WTC11 (cell line): ENCODE results near the gene PARD3B.

Source experiments
- ATF3 ChIP-seq: sonication (generic); formaldehyde crosslinking; conservative IDR thresholded peaks from 2 replicates; pipeline ENCODE4 v1.8.1; 2022; ENCODE audit warnings: mild to moderate bottlenecking, missing genetic modification reagents
- CREB1 ChIP-seq: sonication (generic); formaldehyde crosslinking; IDR thresholded peaks from 2 replicates; pipeline ENCODE4 v1.8.0; 2023; ENCODE audit warnings: mild to moderate bottlenecking, missing genetic modification reagents
- CREM ChIP-seq: sonication (generic); formaldehyde crosslinking; IDR thresholded peaks from 2 replicates; pipeline ENCODE4 v1.8.1; 2022; ENCODE audit warnings: mild to moderate bottlenecking, missing genetic modification reagents, moderate library complexity
- CTCF ChIP-seq: fragments of 200-600 bp; IDR thresholded peaks from 2 replicates; pipeline ENCODE4 v1.8.0; 2022; ENCODE audit warnings: antibody characterized with exemption
- ELF4 ChIP-seq: sonication (generic); formaldehyde crosslinking; IDR thresholded peaks from 2 replicates; pipeline ENCODE4 v1.8.1; 2022; ENCODE audit warnings: low read depth, mild to moderate bottlenecking, moderate library complexity, missing genetic modification reagents
- FOXJ3 ChIP-seq: sonication (generic); formaldehyde crosslinking; IDR thresholded peaks from 2 replicates; pipeline ENCODE4 v1.9.0; 2021; ENCODE audit warnings: missing genetic modification reagents, mild to moderate bottlenecking, borderline replicate concordance
- KAT7 ChIP-seq: sonication (generic); formaldehyde crosslinking; IDR thresholded peaks from 2 replicates; pipeline ENCODE4 v1.8.1; 2023; ENCODE audit warnings: missing genetic modification reagents, mild to moderate bottlenecking, borderline replicate concordance
- MAX ChIP-seq: sonication (generic); formaldehyde crosslinking; IDR thresholded peaks from 2 replicates; pipeline ENCODE4 v1.8.0; 2022; ENCODE audit warnings: mild to moderate bottlenecking, missing genetic modification reagents
- MYBL2 ChIP-seq: sonication (generic); formaldehyde crosslinking; IDR thresholded peaks from 2 replicates; pipeline ENCODE4 v1.8.1; 2023; ENCODE audit warnings: mild to moderate bottlenecking, moderate library complexity, missing genetic modification reagents
- NFYB ChIP-seq: sonication (generic); formaldehyde crosslinking; conservative IDR thresholded peaks from 2 replicates; pipeline ENCODE4 v1.8.0; 2022; ENCODE audit warnings: low read depth, missing genetic modification reagents
- OVOL2 ChIP-seq: fragments of 250-450 bp; sonication (Bioruptor Pico); IDR thresholded peaks from 2 replicates; pipeline ENCODE4 v1.9.0; 2021; ENCODE audit warnings: mild to moderate bottlenecking, borderline replicate concordance
- ZNF121 ChIP-seq: sonication (generic); formaldehyde crosslinking; IDR thresholded peaks from 2 replicates; pipeline ENCODE4 v1.8.0; 2023; ENCODE audit warnings: missing genetic modification reagents
- ZNF281 ChIP-seq: sonication (generic); formaldehyde crosslinking; IDR thresholded peaks from 2 replicates; pipeline ENCODE4 v1.8.0; 2023; ENCODE audit warnings: mild to moderate bottlenecking, missing genetic modification reagents
- TF ChIP-seq, protein P1 (sequence below): sonication (generic); formaldehyde crosslinking; IDR thresholded peaks from 2 replicates; pipeline ENCODE4 v1.8.1; 2022; ENCODE audit warnings: low read depth, missing genetic modification reagents, borderline replicate concordance

GRCh38 chr2:204681412-204681811 is 136.1 kb downstream of the PARD3B start:
- TF ChIP-seq CTCF (no peak), ZNF281 (CRISPR knock-in tag) (no peak), ATF3 (CRISPR knock-in tag) (no peak), ELF4 (CRISPR knock-in tag) (no peak), CREM (CRISPR knock-in tag) (no peak), ZNF121 (CRISPR knock-in tag) (no peak), MAX (CRISPR knock-in tag) (no peak), FOXJ3 (CRISPR knock-in tag) (no peak), NFYB (CRISPR knock-in tag) (no peak), CREB1 (CRISPR knock-in tag) (no peak), KAT7 (CRISPR knock-in tag) (no peak), MYBL2 (CRISPR knock-in tag) (no peak), OVOL2 (CRISPR knock-in tag) (no peak)
- TF ChIP-seq, protein P1, sequence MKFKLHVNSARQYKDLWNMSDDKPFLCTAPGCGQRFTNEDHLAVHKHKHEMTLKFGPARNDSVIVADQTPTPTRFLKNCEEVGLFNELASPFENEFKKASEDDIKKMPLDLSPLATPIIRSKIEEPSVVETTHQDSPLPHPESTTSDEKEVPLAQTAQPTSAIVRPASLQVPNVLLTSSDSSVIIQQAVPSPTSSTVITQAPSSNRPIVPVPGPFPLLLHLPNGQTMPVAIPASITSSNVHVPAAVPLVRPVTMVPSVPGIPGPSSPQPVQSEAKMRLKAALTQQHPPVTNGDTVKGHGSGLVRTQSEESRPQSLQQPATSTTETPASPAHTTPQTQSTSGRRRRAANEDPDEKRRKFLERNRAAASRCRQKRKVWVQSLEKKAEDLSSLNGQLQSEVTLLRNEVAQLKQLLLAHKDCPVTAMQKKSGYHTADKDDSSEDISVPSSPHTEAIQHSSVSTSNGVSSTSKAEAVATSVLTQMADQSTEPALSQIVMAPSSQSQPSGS: no peak
